RWPE2 (cell line): ENCODE measurements around the gene STAG1.
"Not testable (repeated sequence)": the region's sequence is repeated elsewhere in the genome, so short reads cannot be mapped to it uniquely, and the experiment has no call there.

Source experiments
- ATAC-seq: fragments of 200-7000 bp; cut with Tn5 transposase; 3 replicates; pipeline ENCODE4 v1.9.1; 2021; ENCODE audit warnings: low read depth
- DNase-seq: peaks from one replicate; pipeline ENCODE4 v3.0.0-alpha.2; 2020; ENCODE audit warnings: low spot score
- H3K27ac ChIP-seq: fragments of 450-650 bp; 2 replicates; pipeline ENCODE4 v1.5.1; 2017; ENCODE audit warnings: mild to moderate bottlenecking; ENCODE audit not compliant: poor library complexity, severe bottlenecking
- H3K27me3 ChIP-seq: fragments of 250-450 bp; sonication (Bioruptor Pico); 2 replicates; pipeline ENCODE4 v1.5.1; 2021; ENCODE audit warnings: mild to moderate bottlenecking, moderate library complexity; ENCODE audit not compliant: insufficient read depth, poor library complexity, severe bottlenecking
- H3K36me3 ChIP-seq: fragments of 250-450 bp; sonication (Bioruptor Pico); 2 replicates; pipeline ENCODE4 v1.5.1; 2020; ENCODE audit warnings: low read depth, mild to moderate bottlenecking, moderate library complexity
- H3K4me1 ChIP-seq: fragments of 250-450 bp; sonication (Bioruptor Pico); 2 replicates; pipeline ENCODE4 v1.5.1; 2021; ENCODE audit warnings: mild to moderate bottlenecking, moderate library complexity; ENCODE audit not compliant: insufficient read depth, poor library complexity, severe bottlenecking
- H3K4me3 ChIP-seq: fragments of 250-450 bp; sonication (Bioruptor Pico); 2 replicates; pipeline ENCODE4 v1.5.1; 2021; ENCODE audit warnings: mild to moderate bottlenecking, moderate library complexity; ENCODE audit not compliant: severe bottlenecking
- H3K9me3 ChIP-seq: fragments of 250-450 bp; sonication (Bioruptor Pico); 2 replicates; pipeline ENCODE4 v1.5.1; 2021; ENCODE audit warnings: mild to moderate bottlenecking, moderate library complexity; ENCODE audit not compliant: severe bottlenecking
- CTCF ChIP-seq: fragments of 450-650 bp; IDR thresholded peaks from one replicate; pipeline ENCODE4 v1.5.1; 2017; ENCODE audit warnings: mild to moderate bottlenecking, moderate library complexity; ENCODE audit not compliant: poor library complexity, severe bottlenecking

STAG1 gene

GRCh38 chr3:136650461-136650860 lies 101.7 kb downstream of the STAG1 start:
- no peak overlapping the region for H3K27ac ChIP-seq
- H3K4me3 ChIP-seq, result no peak overlapping the region
- H3K36me3 ChIP-seq, result no peaks in the 10 kb centered on the region; the same call in 1 of the 2 replicates
- peaks cover 11% of the 10 kb centered on the region for H3K9me3 ChIP-seq
- ATAC-seq, result no peak
- H3K4me1 ChIP-seq, result no peaks in the 10 kb centered on the region
- TF ChIP-seq CTCF, result no peak
- no peak for DNase-seq
- no peaks in the 10 kb centered on the region for H3K27me3 ChIP-seq

GRCh38 chr3:136645915-136646314 lies 106.3 kb downstream of the STAG1 start:
- ATAC-seq, result no peak
- no peaks in the 10 kb centered on the region for H3K27me3 ChIP-seq

GRCh38 chr3:136644212-136644611 lies 108.0 kb downstream of the STAG1 start:
- TF ChIP-seq CTCF, result no peak
- H3K27ac ChIP-seq, result no peak overlapping the region
- ATAC-seq (no peak), DNase-seq (no peak)
- no peaks in the 10 kb centered on the region for H3K9me3 ChIP-seq
- H3K36me3 ChIP-seq, result no peaks in the 10 kb centered on the region
- H3K27me3 ChIP-seq, result no peaks in the 10 kb centered on the region
- no peak overlapping the region for H3K4me3 ChIP-seq
- H3K4me1 ChIP-seq, result no peaks in the 10 kb centered on the region

More at GRCh38 chr3:136645915-136646314, 106.3 kb downstream of the STAG1 start:
- Histone ChIP-seq H3K36me3 (no peaks in the 10 kb centered on the region), H3K9me3 (no peaks in the 10 kb centered on the region), H3K4me1 (no peaks in the 10 kb centered on the region), H3K27ac (no peak overlapping the region), H3K4me3 (no peak overlapping the region)
- no peak for TF ChIP-seq CTCF
- DNase-seq, result no peak

- not testable (repeated sequence) for H3K9me3 ChIP-seq, ATAC-seq
Measured at GRCh38 chr3:136643380-136643779, 108.8 kb downstream of the STAG1 start.

GRCh38 chr3:136642711-136643110 lies 109.5 kb downstream of the STAG1 start:
- Histone ChIP-seq H3K9me3 (no peaks in the 10 kb centered on the region), H3K4me1 (no peaks in the 10 kb centered on the region), H3K36me3 (no peaks in the 10 kb centered on the region), H3K27me3 (no peaks in the 10 kb centered on the region), H3K4me3 (no peak overlapping the region), H3K27ac (no peak overlapping the region)
- DNase-seq (no peak), ATAC-seq (no peak)
- no peak for TF ChIP-seq CTCF

More at GRCh38 chr3:136643380-136643779, 108.8 kb downstream of the STAG1 start:
- H3K27ac ChIP-seq, H3K27me3 ChIP-seq, H3K36me3 ChIP-seq, H3K4me3 ChIP-seq, DNase-seq, H3K4me1 ChIP-seq: not testable (repeated sequence)
